NCI-H510A treated with DMSO at 0.1 percent for 48 hours (cell line): Measurements from ENCODE around the gene HOXB9.

Source experiments
- DNase-seq: peaks from one replicate; lab custom pipeline; 2025; lab: John Stamatoyannopoulos, UW

HOXB9 gene

DNA sequence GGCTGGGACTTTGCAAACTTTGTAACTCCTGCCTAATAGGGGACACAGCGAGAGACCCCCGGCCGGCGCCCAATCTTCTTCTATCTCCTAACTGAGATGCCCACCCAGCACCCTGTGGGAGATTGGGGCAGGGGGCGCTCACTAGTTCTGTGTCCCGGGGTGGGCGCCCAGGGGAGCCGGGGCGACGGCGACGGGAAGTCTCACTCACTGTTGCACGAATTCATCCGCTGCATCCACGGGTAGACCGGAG lies 28.7 kb downstream of the HOXB9 start:
- no peak for DNase-seq

- no peak for DNase-seq
Measured at GRCh38 chr17:48596735-48597527, 29.2 kb downstream of the HOXB9 start.

DNA sequence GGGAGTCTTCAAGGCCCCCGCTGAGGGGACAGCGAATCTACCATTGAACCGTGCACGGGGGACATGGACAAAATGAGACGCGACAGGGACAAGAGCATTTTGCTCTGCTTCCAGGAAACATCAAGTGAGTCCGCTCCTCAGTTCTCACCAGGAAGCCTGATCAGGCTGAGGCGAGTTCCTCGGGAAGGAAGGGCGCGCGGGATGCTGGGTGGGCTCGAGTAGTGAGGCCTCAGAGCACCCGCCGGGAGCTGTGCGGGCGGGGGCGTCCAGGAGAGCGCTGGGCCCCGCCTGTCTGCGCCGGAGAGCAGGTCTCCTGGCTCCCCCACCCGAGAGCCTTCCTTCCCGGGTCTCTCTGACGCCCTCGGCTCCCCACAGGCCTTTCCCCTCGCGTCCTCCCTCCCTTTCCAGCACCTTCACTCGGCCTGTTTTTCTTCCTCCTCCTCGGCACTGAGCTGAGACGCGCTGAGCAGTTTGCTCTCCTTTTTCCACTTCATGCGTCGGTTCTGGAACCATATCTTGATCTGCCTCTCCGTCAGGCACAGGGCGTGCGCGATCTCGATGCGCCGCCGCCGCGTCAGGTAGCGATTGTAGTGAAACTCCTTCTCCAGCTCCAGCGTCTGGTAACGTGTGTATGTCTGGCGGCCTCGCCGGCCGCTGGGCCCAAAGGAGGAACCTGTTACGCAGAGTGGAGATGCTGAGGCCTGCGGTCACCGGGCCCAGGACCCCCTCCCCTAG lies 30.0 kb downstream of the HOXB9 start:
- DNase-seq, result no peak

DNA sequence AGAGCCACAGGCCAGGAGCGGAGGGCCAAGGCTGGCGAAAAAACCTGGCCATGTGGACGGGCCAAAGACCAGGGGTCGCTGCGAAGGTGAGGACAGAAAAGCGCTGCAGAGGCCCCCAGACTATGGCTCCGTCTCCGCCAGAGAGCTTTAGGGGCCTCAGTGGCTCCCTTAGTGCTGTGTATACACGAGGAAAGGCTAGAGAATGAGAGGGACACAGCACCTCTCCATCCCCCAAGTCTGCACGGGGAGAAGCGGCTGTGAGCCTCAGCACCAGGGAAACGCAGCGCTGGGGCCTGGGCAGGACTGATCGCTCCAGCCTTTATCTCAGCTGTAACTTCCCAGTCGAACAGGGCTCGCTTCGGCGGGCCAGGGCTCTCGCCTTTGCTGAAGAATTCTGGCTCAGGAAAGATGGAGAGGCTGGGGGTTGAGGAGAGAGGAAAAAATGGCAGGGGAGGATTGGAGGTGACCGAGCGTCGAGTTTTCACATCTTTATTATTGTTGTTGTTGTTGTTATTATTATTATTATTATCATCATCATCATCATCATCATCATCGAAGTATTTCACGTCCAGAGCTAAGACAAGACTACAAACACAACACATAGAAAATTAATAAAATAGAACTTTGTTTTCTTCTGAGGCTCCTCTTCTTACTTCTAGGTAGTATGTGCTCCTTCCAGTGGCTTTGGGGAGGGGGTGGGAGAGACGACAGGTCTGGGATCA lies 30.7 kb downstream of the HOXB9 start:
- no peak for DNase-seq

DNA sequence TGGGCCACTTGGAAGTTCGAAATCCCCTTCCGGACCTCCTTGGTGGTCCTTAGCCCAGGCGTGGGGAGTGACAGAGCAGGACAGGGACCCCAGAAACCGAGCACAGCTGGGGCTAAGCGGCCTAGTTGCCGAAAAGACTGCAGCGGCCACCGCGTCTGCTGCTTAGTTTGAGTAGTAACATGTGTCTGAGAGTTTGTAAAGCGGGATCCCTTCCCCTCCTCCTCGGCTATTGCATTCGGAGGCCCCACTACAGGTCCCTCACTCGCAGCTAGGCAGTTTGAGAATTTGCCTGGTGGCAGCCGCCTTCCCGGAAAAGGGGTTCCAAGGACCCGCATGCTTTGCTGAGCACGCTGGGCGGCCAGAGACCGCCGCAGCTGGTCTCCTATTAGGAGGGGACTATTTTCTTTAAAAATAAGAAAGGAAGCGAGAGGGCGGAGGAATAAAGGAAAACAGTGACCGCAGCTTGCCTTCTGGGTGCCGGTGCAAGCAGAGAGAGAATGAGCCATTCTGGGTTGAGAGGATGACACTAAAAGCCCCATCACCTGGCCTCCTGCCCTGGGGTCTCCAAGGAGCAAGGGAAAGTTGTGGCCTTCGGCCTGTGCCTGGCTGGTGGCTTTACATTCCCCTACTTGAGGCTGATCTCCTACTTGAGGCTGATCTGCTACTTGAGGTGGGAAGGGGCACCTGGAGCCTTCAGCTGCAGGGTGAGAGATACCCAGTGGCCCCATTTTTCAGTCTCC lies 31.4 kb downstream of the HOXB9 start:
- DNase-seq, result no peak

- DNase-seq, result peak; percentile 98
Measured at GRCh38 chr17:48593840-48594537, 32.2 kb downstream of the HOXB9 start.

DNA sequence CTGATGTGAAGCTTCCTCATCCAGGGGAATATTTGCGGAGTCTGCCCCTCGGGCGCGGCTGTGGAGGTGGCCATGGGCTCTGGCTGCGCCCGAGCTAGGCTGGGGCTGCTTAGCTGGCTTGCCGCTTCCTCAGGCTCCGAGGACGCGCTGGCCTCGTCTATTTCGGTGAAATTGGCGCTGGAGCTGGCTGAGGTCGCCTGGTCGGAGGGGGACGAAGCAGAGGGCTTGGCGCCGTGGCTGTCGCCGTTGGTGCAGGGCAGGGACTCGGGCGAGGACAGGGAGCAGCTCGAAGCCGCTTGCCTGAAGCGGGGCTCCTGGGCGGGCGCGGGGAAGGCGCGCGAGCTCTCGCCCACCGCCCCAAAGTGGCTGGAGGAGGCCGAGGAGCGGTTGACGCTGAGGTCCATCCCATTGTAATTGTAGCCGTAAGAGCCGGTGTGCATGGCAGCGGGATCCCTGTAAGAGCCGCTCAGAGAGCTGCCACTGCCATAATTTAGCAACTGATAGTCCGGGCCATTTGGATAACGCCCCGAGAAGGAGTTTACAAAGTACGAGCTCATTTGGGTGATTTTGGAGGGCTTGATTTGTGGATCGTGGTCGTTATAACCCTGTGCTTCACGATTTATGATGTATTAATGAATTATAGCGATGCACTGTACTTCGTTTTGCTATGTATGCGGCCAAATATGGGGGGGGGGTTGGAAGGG lies 32.9 kb downstream of the HOXB9 start, which contains the start of gene HOXB5:
TSS of gene HOXB5 (minus strand) at position 654 of the 704 bp plus-strand sequence. CDS start at position 557, 97 bp downstream.
- DNase-seq, result no peak

GRCh38 chr17:48592577-48592976 lies 33.6 kb downstream of the HOXB9 start:
- no peak for DNase-seq

DNA sequence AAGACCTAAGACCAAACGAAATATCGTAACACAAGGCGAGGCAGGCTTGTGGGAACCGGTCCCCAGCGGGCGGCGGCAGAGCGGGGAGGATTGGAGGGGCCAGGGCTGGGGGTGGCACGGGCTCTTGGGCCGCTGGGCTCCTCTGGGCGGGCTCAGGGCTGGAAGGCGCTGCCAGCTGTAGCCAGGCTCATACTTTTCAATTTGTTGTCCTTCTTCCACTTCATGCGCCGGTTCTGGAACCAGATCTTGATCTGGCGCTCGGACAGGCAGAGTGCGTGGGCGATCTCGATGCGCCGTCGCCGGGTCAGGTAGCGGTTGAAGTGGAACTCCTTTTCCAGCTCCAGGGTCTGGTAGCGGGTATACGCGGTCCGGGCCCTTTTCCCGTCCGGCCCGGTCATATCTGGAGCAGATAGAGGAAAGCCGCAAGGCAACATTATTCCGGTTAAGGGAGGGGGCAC lies 34.1 kb downstream of the HOXB9 start:
- no peak for DNase-seq

DNA sequence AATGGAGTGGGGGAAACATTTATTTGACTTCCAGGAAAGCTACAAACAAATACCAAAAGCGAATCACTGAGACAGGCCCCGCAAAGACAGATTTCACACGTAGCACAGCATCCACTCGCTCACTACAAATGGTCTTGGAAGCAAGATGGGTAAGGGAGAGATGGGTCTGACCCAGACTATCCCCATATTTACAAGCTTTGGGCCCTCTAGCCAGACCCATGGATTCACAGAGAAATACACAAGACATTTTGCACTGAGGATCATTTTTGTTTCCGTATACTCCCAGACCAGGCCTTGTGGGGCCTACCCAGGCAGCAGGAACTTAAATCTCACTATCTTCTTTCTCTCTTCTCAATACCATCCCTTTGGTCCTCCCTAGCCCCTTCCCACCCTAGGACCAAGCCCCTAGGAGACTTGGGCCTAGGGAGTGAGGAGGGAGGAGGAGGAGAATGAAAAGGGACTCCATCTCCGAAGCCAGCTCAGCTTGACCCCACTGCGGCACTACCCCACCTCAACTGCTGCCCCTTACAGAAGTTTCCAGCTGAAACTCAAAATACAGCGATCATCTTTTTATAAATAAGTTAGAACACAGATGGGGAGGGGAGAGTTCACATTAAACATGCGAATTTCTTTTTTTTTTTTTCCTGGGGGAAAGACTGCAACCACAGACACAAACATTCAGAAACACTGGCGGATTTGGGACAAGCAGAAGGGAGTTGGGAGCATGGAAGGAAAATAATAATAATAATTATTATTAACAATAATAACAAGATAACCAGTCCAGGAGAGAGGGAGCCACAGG lies 34.7 kb downstream of the HOXB9 start:
- no peak for DNase-seq

GRCh38 chr17:48590607-48591161 lies 35.5 kb downstream of the HOXB9 start:
- DNase-seq, result no peak

DNA sequence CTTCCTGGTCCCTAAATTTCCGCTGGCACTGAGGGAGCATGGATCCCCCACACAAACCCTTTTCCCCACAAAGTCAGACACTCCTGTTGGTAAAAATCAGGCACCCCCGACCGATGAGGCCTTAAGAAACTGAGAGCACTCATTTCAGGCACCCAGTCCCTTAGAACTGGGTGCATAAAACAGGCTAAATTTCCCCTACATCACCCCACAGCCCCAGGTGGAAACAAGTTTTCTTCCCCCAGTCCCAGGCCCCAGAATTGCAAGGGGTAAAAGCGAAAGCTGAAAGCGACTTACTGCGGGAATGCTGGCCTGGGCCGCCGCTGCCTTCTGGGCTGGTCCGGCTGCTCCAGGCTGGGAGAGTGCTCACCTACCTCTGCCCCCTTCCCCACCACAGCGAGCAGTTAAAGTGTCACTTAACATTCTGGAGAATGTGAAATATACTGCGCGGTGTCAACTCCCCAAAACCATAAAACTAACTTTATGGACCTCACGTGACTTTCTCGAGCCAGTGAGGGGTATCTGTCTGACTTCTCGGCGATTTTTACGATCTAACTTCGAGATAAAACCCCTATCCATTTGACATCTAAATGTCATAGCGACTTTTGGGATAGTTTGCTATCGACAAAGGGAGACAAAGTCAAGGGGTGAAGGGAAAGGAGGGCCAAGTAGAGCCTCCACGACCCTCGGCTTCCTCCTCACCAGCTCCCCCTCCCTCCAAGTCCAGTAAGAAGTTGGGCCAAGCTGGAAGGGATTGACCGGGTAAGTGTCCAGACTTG lies 36.1 kb downstream of the HOXB9 start, which contains the start of gene HOXB3:
TSS of gene HOXB3 (minus strand) at position 411 of the 776 bp plus-strand sequence. CDS start 37,767 bp downstream, outside the sequence.
- DNase-seq, result no peak

GRCh38 chr17:48589060-48589830 lies 36.9 kb downstream of the HOXB9 start:
- no peak for DNase-seq

GRCh38 chr17:48588528-48588927 lies 37.6 kb downstream of the HOXB9 start:
- DNase-seq, result no peak

GRCh38 chr17:48588074-48588415 lies 38.1 kb downstream of the HOXB9 start:
- no peak for DNase-seq

- peak; percentile 99 for DNase-seq
Measured at GRCh38 chr17:48587276-48588073, 38.7 kb downstream of the HOXB9 start.
